HFF-Myc (cell line): ENCODE results near the gene C4A.
"Not testable (repeated sequence)": the region's sequence is repeated elsewhere in the genome, so short reads cannot be mapped to it uniquely, and the experiment has no call there.

ENCODE experiments used
- DNase-seq: peaks from one replicate; pipeline ENCODE4 v3.0.0-alpha.2; 2011; ENCODE audit warnings: low read depth; ENCODE audit errors: extremely low read depth
- H3K4me3 ChIP-seq: replicated peaks from 2 replicates; pipeline ENCODE4 v1.5.1; 2011; ENCODE audit warnings: low read depth, mild to moderate bottlenecking, control low read depth, low read length

C4A gene

GRCh38 chr6:32002546-32003268 is 20.9 kb downstream of the C4A start:
- H3K4me3 ChIP-seq, DNase-seq: not testable (repeated sequence)

DNA sequence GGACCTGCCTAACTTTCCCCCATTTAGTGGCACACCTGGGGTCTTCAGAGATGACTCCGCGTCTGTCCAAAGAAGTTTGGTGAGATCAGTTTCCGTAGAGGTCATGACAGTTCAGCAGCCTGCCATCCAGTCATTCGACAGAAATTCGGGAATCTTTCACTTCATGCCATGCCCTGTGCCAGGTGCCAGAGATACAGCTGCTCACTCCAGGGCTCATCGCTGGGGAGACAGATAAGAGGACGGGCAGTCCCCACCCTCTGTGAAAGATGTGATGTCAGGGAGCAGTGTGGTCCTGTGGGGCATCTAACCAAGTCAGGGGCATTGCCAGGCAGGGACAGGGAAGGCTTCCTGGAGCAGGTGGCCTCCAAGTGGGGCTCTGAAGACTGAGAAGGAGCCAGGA is 21.4 kb downstream of the C4A start:
- DNase-seq, H3K4me3 ChIP-seq: not testable (repeated sequence)

GRCh38 chr6:32004393-32004792 is 22.5 kb downstream of the C4A start:
- H3K4me3 ChIP-seq, DNase-seq: not testable (repeated sequence)

DNA sequence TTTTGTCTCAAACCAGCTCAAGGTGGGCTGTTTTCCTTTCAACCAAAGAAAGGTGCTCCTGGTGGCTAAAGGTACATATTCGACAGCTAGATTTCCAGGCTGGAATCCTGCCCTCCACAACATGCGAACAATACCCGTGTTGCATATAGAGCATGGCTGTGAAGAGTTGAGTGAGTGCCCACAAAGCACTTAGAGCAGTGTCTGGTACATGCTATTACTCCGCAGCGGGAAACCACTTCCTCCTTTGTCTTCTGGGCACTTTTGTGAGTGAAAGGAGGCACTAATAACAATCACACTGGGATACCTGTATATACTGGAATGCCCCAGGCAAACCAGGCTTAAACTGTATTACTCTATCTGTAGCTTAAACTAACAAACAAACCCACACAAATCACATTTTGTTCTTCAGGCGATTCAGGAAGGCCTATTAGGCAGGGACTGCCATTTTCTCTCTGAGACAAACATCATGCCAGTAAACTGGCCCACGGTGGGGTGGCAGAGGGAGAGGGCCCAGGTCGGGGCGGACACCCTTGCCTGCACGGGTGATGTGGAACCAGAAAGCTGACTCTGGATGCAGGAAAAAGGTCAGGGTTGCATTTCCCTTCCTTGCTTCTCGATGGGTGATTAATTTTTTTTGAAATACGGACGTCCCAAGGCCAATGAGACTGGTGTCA is 23.1 kb downstream of the C4A start:
- DNase-seq, H3K4me3 ChIP-seq: not testable (repeated sequence)

DNA sequence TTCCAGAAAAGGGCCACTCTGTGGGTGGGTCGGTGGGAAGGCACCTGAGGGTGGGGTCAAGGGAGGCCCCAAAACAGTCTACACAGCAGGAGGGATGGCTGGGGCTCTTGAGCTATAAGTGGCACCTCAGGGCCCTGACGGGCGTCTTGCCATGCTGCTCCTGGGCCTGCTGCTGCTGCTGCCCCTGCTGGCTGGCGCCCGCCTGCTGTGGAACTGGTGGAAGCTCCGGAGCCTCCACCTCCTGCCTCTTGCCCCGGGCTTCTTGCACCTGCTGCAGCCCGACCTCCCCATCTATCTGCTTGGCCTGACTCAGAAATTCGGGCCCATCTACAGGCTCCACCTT is 23.7 kb downstream of the C4A start:
- H3K4me3 ChIP-seq, DNase-seq: not testable (repeated sequence)

DNA sequence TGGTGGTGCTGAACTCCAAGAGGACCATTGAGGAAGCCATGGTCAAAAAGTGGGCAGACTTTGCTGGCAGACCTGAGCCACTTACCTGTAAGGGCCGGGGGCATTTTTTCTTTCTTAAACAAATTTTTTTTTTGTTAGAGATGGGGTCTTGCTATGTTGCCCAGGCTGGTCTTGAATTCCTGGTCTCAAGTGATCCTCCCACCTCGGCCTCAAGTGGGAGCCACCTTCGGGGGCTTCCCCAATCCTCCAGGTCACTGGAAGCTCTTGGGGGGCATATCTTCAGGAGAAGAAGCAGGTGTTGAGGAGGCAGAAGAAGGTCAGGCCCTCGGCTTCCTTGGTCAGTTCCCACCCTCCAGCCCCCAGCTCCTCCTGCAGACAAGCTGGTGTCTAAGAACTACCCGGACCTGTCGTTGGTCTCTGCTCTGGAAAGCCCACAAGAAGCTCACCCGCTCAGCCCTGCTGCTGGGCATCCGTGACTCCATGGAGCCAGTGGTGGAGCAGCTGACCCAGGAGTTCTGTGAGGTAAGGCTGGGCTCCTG is 24.2 kb downstream of the C4A start:
- H3K4me3 ChIP-seq, DNase-seq: not testable (repeated sequence)

- not testable (repeated sequence) for H3K4me3 ChIP-seq, DNase-seq
Measured at GRCh38 chr6:32007086-32007485, 25.2 kb downstream of the C4A start.

- DNase-seq, H3K4me3 ChIP-seq: not testable (repeated sequence)
Measured at GRCh38 chr6:32008037-32008436, 26.2 kb downstream of the C4A start.

- DNase-seq = not testable (repeated sequence)
Measured at GRCh38 chr6:32008616-32009015, 26.8 kb downstream of the C4A start.

GRCh38 chr6:32009537-32009936 is 27.7 kb downstream of the C4A start:
- H3K4me3 ChIP-seq, DNase-seq: not testable (repeated sequence)

More at GRCh38 chr6:32008616-32009015, 26.8 kb downstream of the C4A start:
- not testable (repeated sequence) for H3K4me3 ChIP-seq

DNA sequence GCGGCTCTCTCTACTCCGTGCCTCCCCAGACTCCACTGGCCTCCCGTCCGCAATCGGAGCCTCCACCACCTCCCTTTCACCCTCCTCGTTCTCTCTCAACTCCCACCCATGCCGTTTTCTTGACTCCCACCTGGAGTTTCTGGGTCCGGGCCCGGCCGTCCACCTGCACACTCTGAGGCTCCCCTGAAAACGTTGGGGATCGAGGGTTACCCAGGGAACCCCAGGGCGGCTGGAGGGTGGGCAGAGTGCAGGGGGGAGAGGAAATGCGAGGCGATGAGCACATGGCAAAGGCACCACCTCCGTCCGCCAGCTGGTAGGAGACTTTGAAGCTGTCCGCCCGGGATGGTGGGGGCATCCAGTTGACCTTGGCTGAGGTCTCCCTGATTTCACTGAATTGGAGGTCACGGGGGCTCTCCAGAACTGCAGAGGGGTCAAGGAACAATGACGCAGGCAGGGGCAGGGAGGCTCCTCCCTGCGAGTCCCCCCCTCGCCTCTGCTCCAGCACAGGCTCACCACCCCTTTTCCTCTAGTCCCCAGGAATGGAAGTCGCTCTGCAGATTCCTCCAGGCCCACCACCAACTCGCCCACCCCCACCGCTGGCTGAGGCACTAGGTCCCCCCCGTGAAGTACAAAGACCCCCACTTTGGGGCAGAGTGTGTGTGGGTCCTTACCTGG is 29.1 kb downstream of the C4A start:
- not testable (repeated sequence) for H3K4me3 ChIP-seq

GRCh38 chr6:32012941-32013617 is 31.2 kb downstream of the C4A start:
- DNase-seq, H3K4me3 ChIP-seq: not testable (repeated sequence)

More for the DNA sequence above, 29.1 kb downstream of the C4A start:
- DNase-seq = not testable (repeated sequence)

DNA sequence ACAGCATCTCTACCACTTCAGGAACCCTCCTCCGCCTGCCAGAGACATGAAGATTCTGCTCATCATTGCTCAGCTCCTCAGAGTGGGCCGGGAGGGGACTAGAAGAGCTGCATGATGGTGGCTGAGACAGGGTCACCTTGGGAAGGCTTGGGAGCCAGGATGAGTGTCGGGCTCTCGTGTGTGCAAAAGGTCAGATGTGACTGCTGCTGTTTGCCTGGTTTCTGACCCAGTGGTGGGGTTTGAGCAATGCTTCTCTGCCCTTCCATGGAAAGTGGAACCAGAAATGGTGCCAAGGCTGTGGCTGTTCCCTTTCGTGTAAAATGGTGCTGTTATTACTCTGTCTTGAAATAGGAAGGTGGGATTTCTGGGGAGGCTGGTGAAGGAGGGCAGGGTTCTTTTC is 31.9 kb downstream of the C4A start:
- H3K4me3 ChIP-seq, DNase-seq: not testable (repeated sequence)

- not testable (repeated sequence) for H3K4me3 ChIP-seq, DNase-seq
Measured at GRCh38 chr6:32014547-32014946, 32.7 kb downstream of the C4A start, which contains the start of gene C4B. TSS of gene C4B (plus strand) at chr6:32014795. CDS start at chr6:32014846, 51 bp downstream.

- H3K4me3 ChIP-seq, DNase-seq: not testable (repeated sequence)
Measured at GRCh38 chr6:32022100-32022499, 40.2 kb downstream of the C4A start.

GRCh38 chr6:32028631-32029030 is 46.8 kb downstream of the C4A start:
- not testable (repeated sequence) for H3K4me3 ChIP-seq, DNase-seq

- not testable (repeated sequence) for DNase-seq, H3K4me3 ChIP-seq
Measured at GRCh38 chr6:32029553-32029952, 47.7 kb downstream of the C4A start.

- not testable (repeated sequence) for H3K4me3 ChIP-seq, DNase-seq
Measured at GRCh38 chr6:32035283-32036013, 53.6 kb downstream of the C4A start.
